Tibial artery (tissue), 4 donors: ENCODE measurements around the gene ZFP69B.
A peak's percentile ranks its signal among the peaks of the same experiment; 100 is the strongest.

Experiments
- DNase-seq, 2 donors: peaks; one replicate each; pipeline ENCODE4 v3.0.0-alpha.2; 2019
- H3K27ac ChIP-seq, 2 donors: fragments of 200-600 bp; sonication (generic) in 1 of 2; 1 replicate in 1 of 2; 2 replicates in 1 of 2; pipeline ENCODE4 v1.5.1; 2018 to 2019; ENCODE audit warnings: mild to moderate bottlenecking in 1 of 2
- H3K27me3 ChIP-seq, 2 donors: fragments of 200-600 bp; sonication (generic) in 1 of 2; one replicate each; pipeline versions ENCODE4 v1.5.1 to v1.6.0; 2016 to 2019
- H3K36me3 ChIP-seq, 3 donors: fragments of 200-600 bp; sonication (generic) in 2 of 3; one replicate each; pipeline ENCODE4 v1.5.1; 2016 to 2019; ENCODE audit warnings: mild to moderate bottlenecking in 2 of 3
- H3K4me1 ChIP-seq, 4 donors: fragments of 200-600 bp; sonication (generic) in 2 of 4; 1 replicate in 3 of 4; 2 replicates in 1 of 4; pipeline ENCODE4 v1.5.1; 2016 to 2019
- H3K4me3 ChIP-seq, 2 donors: fragments of 200-600 bp; sonication (generic) in 1 of 2; 1 replicate in 1 of 2; 2 replicates in 1 of 2; pipeline ENCODE4 v1.5.1; 2018 to 2019; ENCODE audit warnings: mild to moderate bottlenecking in 2 of 2
- H3K9me3 ChIP-seq, 3 donors: fragments of 200-600 bp; sonication (generic) in 1 of 3; one replicate each; pipeline ENCODE4 v1.5.1; 2016 to 2019
- CTCF ChIP-seq, 2 experiments: fragments of 200-600 bp in 1 of 2; fragments of 450-650 bp in 1 of 2; IDR thresholded peaks; one replicate each; pipeline ENCODE4 v1.5.1; 2017 to 2019; ENCODE audit warnings: antibody characterized with exemption in 2 of 2, mild to moderate bottlenecking in 1 of 2, moderate library complexity in 1 of 2
- intact Hi-C: fragments of 100-400 bp; cut with DNase I; formaldehyde crosslinking; loops from one replicate; pipeline ENCODE4 v1.15.0; 2023; ENCODE audit warnings: low total_unique reads

Gene ZFP69B

DNA sequence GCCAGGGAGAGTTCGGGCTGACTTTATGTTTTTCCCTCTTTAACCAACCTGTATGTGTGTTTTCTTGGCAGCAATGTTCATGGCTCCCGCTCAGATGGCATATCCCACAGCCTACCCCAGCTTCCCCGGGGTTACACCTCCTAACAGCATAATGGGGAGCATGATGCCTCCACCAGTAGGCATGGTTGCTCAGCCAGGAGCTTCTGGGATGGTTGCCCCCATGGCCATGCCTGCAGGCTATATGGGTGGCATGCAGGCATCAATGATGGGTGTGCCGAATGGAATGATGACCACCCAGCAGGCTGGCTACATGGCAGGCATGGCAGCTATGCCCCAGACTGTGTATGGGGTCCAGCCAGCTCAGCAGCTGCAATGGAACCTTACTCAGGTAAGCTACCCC lies 33.6 kb upstream of the ZFP69B start:
- H3K9me3 ChIP-seq, result no peaks in the 10 kb centered on the region
- no peaks in the 10 kb centered on the region for H3K27me3 ChIP-seq
- no peak overlapping the region for H3K4me3 ChIP-seq
- intact Hi-C loops, result no loop called here
- no peaks in the 10 kb centered on the region for H3K4me1 ChIP-seq
- no peak for DNase-seq
- no peak for TF ChIP-seq CTCF (IDR thresholded peaks at IDR 0.05)
- H3K27ac ChIP-seq, result no peak overlapping the region
- peaks cover 37 to 67% (median 60%) of the 10 kb centered on the region in 3 donors for H3K36me3 ChIP-seq

GRCh38 chr1:40421431-40422384 lies 28.6 kb upstream of the ZFP69B start:
- peak in 1 of 2 donors; percentile 38 for DNase-seq
- no peaks in the 10 kb centered on the region for H3K9me3 ChIP-seq
- H3K36me3 ChIP-seq, result peaks cover 22 to 52% (median 36%) of the 10 kb centered on the region in 3 donors
- H3K4me3 ChIP-seq, result no peak overlapping the region
- intact Hi-C loops, result no loop called here
- no peak overlapping the region for H3K27ac ChIP-seq
- no peaks in the 10 kb centered on the region for H3K27me3 ChIP-seq
- H3K4me1 ChIP-seq, result peaks cover 0 to 10% (median 0%) of the 10 kb centered on the region in 4 donors
- TF ChIP-seq CTCF (IDR thresholded peaks at IDR 0.05), result no peak

GRCh38 chr1:40422630-40423263 lies 27.5 kb upstream of the ZFP69B start:
- H3K27ac ChIP-seq, result no peak overlapping the region
- H3K9me3 ChIP-seq, result no peaks in the 10 kb centered on the region
- no peak for TF ChIP-seq CTCF (IDR thresholded peaks at IDR 0.05)
- H3K4me1 ChIP-seq, result peaks cover 0 to 10% (median 0%) of the 10 kb centered on the region in 4 donors
- peaks cover 12 to 41% (median 25%) of the 10 kb centered on the region in 3 donors for H3K36me3 ChIP-seq
- intact Hi-C loops, result no loop called here
- no peaks in the 10 kb centered on the region for H3K27me3 ChIP-seq
- no peak overlapping the region for H3K4me3 ChIP-seq
- no peak for DNase-seq

- TF ChIP-seq CTCF (IDR thresholded peaks at IDR 0.05), result no peak
- DNase-seq, result no peak
- Histone ChIP-seq H3K4me1 (peaks cover 0 to 10% (median 0%) of the 10 kb centered on the region in 4 donors), H3K27ac (no peak overlapping the region), H3K9me3 (no peaks in the 10 kb centered on the region), H3K4me3 (no peak overlapping the region), H3K27me3 (no peaks in the 10 kb centered on the region), H3K36me3 (peaks cover 7 to 37% (median 25%) of the 10 kb centered on the region in 3 donors)
- intact Hi-C loops, result no loop called here
These were observed 27.0 kb upstream of the ZFP69B start for GRCh38 chr1:40423264-40423642.

- peaks cover 2 to 30% (median 19%) of the 10 kb centered on the region in 3 donors for H3K36me3 ChIP-seq
These were observed 26.2 kb upstream of the ZFP69B start for GRCh38 chr1:40423951-40424618.

More at GRCh38 chr1:40423951-40424618, 26.2 kb upstream of the ZFP69B start:
- Histone ChIP-seq H3K4me3 (no peak overlapping the region), H3K9me3 (no peaks in the 10 kb centered on the region), H3K4me1 (peaks cover 0 to 10% (median 0%) of the 10 kb centered on the region in 4 donors), H3K27me3 (no peaks in the 10 kb centered on the region), H3K27ac (no peak overlapping the region)
- no peak for DNase-seq
- intact Hi-C loops, result no loop called here
- TF ChIP-seq CTCF (IDR thresholded peaks at IDR 0.05), result no peak
